ENCODE results near the gene MBD5.

The MBD5 gene

GRCh38 chr2:148517822-148518221, 496.9 kb downstream of the MBD5 start:
- no peak for ATAC-seq (ENCODE audit: insufficient read depth, low read depth)
- Histone ChIP-seq H3K4me1 (ENCODE audit: insufficient read depth, low read length) (no peaks in the 10 kb centered on the region), H3K9ac (ENCODE audit: low read depth, low read length) (no peak overlapping the region), H3K27me3 (ENCODE audit: insufficient read depth, low read length, poor library complexity) (no peaks in the 10 kb centered on the region), H3K4me3 (ENCODE audit: low read depth in 1 of 2, low read length in 2 of 2) (no peak overlapping the region), H3K4me2 (ENCODE audit: insufficient read depth, low read length) (no peak overlapping the region), H2AFZ (ENCODE audit: low read depth, low read length) (no peak overlapping the region), H3K27ac (ENCODE audit: low read length) (no peak overlapping the region), H3K36me3 (ENCODE audit: insufficient read depth, low read length) (no peaks in the 10 kb centered on the region), H3K79me2 (ENCODE audit: insufficient read depth, low read length) (no peaks in the 10 kb centered on the region), H4K20me1 (ENCODE audit: insufficient read depth, low read length) (no peaks in the 10 kb centered on the region), H3K9me3 (ENCODE audit: insufficient read depth, low read length, severe bottlenecking) (no peaks in the 10 kb centered on the region)
- TF ChIP-seq, protein P1, sequence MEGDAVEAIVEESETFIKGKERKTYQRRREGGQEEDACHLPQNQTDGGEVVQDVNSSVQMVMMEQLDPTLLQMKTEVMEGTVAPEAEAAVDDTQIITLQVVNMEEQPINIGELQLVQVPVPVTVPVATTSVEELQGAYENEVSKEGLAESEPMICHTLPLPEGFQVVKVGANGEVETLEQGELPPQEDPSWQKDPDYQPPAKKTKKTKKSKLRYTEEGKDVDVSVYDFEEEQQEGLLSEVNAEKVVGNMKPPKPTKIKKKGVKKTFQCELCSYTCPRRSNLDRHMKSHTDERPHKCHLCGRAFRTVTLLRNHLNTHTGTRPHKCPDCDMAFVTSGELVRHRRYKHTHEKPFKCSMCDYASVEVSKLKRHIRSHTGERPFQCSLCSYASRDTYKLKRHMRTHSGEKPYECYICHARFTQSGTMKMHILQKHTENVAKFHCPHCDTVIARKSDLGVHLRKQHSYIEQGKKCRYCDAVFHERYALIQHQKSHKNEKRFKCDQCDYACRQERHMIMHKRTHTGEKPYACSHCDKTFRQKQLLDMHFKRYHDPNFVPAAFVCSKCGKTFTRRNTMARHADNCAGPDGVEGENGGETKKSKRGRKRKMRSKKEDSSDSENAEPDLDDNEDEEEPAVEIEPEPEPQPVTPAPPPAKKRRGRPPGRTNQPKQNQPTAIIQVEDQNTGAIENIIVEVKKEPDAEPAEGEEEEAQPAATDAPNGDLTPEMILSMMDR (IDR thresholded peaks at IDR 0.05; ENCODE audit: borderline replicate concordance, extremely low read depth, low read length, poor library complexity, severe bottlenecking) = no peak
- TF ChIP-seq EZH2 (IDR thresholded peaks at IDR 0.05; ENCODE audit: borderline replicate concordance, low read depth, low read length, severe bottlenecking) = no peak
- DNase-seq = no peak

DNA sequence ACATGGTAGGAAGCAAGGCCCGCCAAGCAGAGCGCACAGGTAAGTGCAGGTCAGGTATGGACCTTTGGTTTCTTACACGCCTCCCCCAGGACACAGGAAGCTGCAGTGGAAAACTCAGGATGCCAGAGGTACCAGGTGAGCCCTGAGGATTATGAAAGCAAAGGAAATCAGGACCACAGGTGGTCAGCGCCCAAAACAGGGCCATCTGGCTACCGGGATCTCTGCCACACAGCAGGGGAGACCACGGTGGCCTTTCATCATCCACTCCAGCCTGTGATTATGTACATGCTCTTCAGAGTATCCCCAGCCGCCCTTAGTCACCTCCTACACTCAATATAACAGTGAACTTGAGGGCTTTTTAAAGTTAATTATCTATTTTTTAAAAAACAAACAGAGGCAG, 498.1 kb downstream of the MBD5 start:
- Histone ChIP-seq H3K27me3 (ENCODE audit: insufficient read depth, low read length, poor library complexity) (no peaks in the 10 kb centered on the region), H3K9ac (ENCODE audit: low read depth, low read length) (no peak overlapping the region), H3K4me1 (ENCODE audit: insufficient read depth, low read length) (peaks cover 6% of the 10 kb centered on the region), H3K79me2 (ENCODE audit: insufficient read depth, low read length) (no peaks in the 10 kb centered on the region), H4K20me1 (ENCODE audit: insufficient read depth, low read length) (no peaks in the 10 kb centered on the region), H3K27ac (ENCODE audit: low read length) (no peak overlapping the region), H2AFZ (ENCODE audit: low read depth, low read length) (no peak overlapping the region), H3K4me2 (ENCODE audit: insufficient read depth, low read length) (no peak overlapping the region), H3K9me3 (ENCODE audit: insufficient read depth, low read length, severe bottlenecking) (no peaks in the 10 kb centered on the region), H3K4me3 (ENCODE audit: low read depth in 1 of 2, low read length in 2 of 2) (no peak overlapping the region), H3K36me3 (ENCODE audit: insufficient read depth, low read length) (no peaks in the 10 kb centered on the region)
- no peak for TF ChIP-seq EZH2 (IDR thresholded peaks at IDR 0.05; ENCODE audit: borderline replicate concordance, low read depth, low read length, severe bottlenecking)
- TF ChIP-seq, protein P1 (IDR thresholded peaks at IDR 0.05; ENCODE audit: borderline replicate concordance, extremely low read depth, low read length, poor library complexity, severe bottlenecking) = no peak
- DNase-seq (no peak), ATAC-seq (ENCODE audit: insufficient read depth, low read depth) (no peak)

GRCh38 chr2:148521181-148521580, 500.3 kb downstream of the MBD5 start:
- DNase-seq = no peak
- no peak for TF ChIP-seq EZH2 (IDR thresholded peaks at IDR 0.05; ENCODE audit: borderline replicate concordance, low read depth, low read length, severe bottlenecking)
- TF ChIP-seq, protein P1 (IDR thresholded peaks at IDR 0.05; ENCODE audit: borderline replicate concordance, extremely low read depth, low read length, poor library complexity, severe bottlenecking) = no peak

DNA sequence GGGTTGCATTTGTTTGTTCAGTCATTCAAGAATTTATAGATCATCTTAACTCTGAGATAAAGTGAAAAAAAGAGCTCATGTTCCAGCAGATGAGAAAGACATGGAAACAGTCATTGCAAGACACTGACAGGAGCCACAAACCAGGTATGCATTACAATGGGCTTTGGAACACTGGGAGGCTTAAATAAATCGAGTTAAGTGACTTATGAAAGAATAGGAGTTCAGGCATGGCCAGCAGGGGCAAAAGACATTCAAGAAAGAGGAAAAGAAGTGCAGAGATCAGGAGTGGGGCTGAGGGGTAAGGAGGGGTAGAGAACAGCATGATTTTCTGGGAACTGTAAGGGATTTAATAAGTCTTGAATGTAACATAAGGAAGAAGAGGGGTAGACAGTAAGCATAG, 502.4 kb downstream of the MBD5 start:
- no peak for ATAC-seq (ENCODE audit: insufficient read depth, low read depth)
- no peaks in the 10 kb centered on the region for H3K9me3 ChIP-seq (ENCODE audit: insufficient read depth, low read length, severe bottlenecking)
- H3K4me2 ChIP-seq (ENCODE audit: insufficient read depth, low read length) = no peak overlapping the region
- no peak for DNase-seq
- H4K20me1 ChIP-seq (ENCODE audit: insufficient read depth, low read length) = no peaks in the 10 kb centered on the region
- H2AFZ ChIP-seq (ENCODE audit: low read depth, low read length) = no peak overlapping the region
- H3K27me3 ChIP-seq (ENCODE audit: insufficient read depth, low read length, poor library complexity) = no peaks in the 10 kb centered on the region
- no peaks in the 10 kb centered on the region for H3K79me2 ChIP-seq (ENCODE audit: insufficient read depth, low read length)
- H3K9ac ChIP-seq (ENCODE audit: low read depth, low read length) = no peak overlapping the region
- TF ChIP-seq, protein P1 (IDR thresholded peaks at IDR 0.05; ENCODE audit: borderline replicate concordance, extremely low read depth, low read length, poor library complexity, severe bottlenecking) = no peak
- no peak for TF ChIP-seq EZH2 (IDR thresholded peaks at IDR 0.05; ENCODE audit: borderline replicate concordance, low read depth, low read length, severe bottlenecking)
- no peaks in the 10 kb centered on the region for H3K36me3 ChIP-seq (ENCODE audit: insufficient read depth, low read length)
- no peak overlapping the region for H3K4me3 ChIP-seq (ENCODE audit: low read depth in 1 of 2, low read length in 2 of 2)
- no peak overlapping the region for H3K27ac ChIP-seq (ENCODE audit: low read length)
- peaks cover 24% of the 10 kb centered on the region for H3K4me1 ChIP-seq (ENCODE audit: insufficient read depth, low read length)

More at GRCh38 chr2:148521181-148521580, 500.3 kb downstream of the MBD5 start:
- no peaks in the 10 kb centered on the region for H3K9me3 ChIP-seq (ENCODE audit: insufficient read depth, low read length, severe bottlenecking)
- ATAC-seq (ENCODE audit: insufficient read depth, low read depth) = no peak
- no peaks in the 10 kb centered on the region for H3K79me2 ChIP-seq (ENCODE audit: insufficient read depth, low read length)
- H3K4me2 ChIP-seq (ENCODE audit: insufficient read depth, low read length) = no peak overlapping the region
- no peak overlapping the region for H3K4me3 ChIP-seq (ENCODE audit: low read depth in 1 of 2, low read length in 2 of 2)
- H3K4me1 ChIP-seq (ENCODE audit: insufficient read depth, low read length) = peaks cover 14% of the 10 kb centered on the region
- no peak overlapping the region for H3K27ac ChIP-seq (ENCODE audit: low read length)
- no peak overlapping the region for H2AFZ ChIP-seq (ENCODE audit: low read depth, low read length)
- no peak overlapping the region for H3K9ac ChIP-seq (ENCODE audit: low read depth, low read length)
- H4K20me1 ChIP-seq (ENCODE audit: insufficient read depth, low read length) = no peaks in the 10 kb centered on the region
- H3K27me3 ChIP-seq (ENCODE audit: insufficient read depth, low read length, poor library complexity) = no peaks in the 10 kb centered on the region
- no peaks in the 10 kb centered on the region for H3K36me3 ChIP-seq (ENCODE audit: insufficient read depth, low read length)
